ENCODE data around the gene ZNF276. TPM values are rescaled to one million over a fixed set of nuclear protein-coding genes. Genes with fewer than 3 reads are reported as not detected.
"Not testable (repeated sequence)": the region's sequence is repeated elsewhere in the genome, so short reads cannot be mapped to it uniquely, and the experiment has no call there.

ZNF276 gene
- total RNA-seq, 1 donor from 2014 or later, result 71.1 TPM

- intact Hi-C loops (cut with micrococcal nuclease), result no loop called here
Observed at GRCh38 chr16:89733792-89734191, 12.5 kb downstream of the ZNF276 start.

- intact Hi-C loops (cut with micrococcal nuclease), result no loop called here
Observed at GRCh38 chr16:89736554-89736953, 15.2 kb downstream of the ZNF276 start.

GRCh38 chr16:89737341-89738071 lies 16.2 kb downstream of the ZNF276 start:
- intact Hi-C loops (cut with micrococcal nuclease), result loop anchor here (1.0 kb wide), 3 partner anchors 14 to 37 kb away; no protein-coding TSS in a partner anchor

GRCh38 chr16:89738072-89738377 lies 16.7 kb downstream of the ZNF276 start:
- intact Hi-C loops (cut with micrococcal nuclease), result no loop called here

GRCh38 chr16:89738538-89739317 lies 17.4 kb downstream of the ZNF276 start:
- intact Hi-C loops (cut with micrococcal nuclease), result no loop called here

- intact Hi-C loops (cut with micrococcal nuclease), result no loop called here
Observed at GRCh38 chr16:89739383-89739782, 18.0 kb downstream of the ZNF276 start.

GRCh38 chr16:89741342-89742014 lies 20.1 kb downstream of the ZNF276 start:
- intact Hi-C loops (cut with micrococcal nuclease), result no loop called here

GRCh38 chr16:89742948-89743347 lies 21.6 kb downstream of the ZNF276 start:
- intact Hi-C loops (cut with micrococcal nuclease), result no loop called here

- intact Hi-C loops (cut with micrococcal nuclease), result no loop called here
Observed at GRCh38 chr16:89744813-89745212, 23.5 kb downstream of the ZNF276 start.

GRCh38 chr16:89746043-89746442 lies 24.7 kb downstream of the ZNF276 start:
- intact Hi-C loops (cut with micrococcal nuclease), result no loop called here

- intact Hi-C loops (cut with micrococcal nuclease), result no loop called here
Observed at GRCh38 chr16:89748076-89748475, 26.7 kb downstream of the ZNF276 start.

- intact Hi-C loops (cut with micrococcal nuclease), result no loop called here
Observed at GRCh38 chr16:89748921-89749320, 27.6 kb downstream of the ZNF276 start.

- intact Hi-C loops (cut with micrococcal nuclease), result no loop called here
Observed at GRCh38 chr16:89749637-89750036, 28.3 kb downstream of the ZNF276 start.

GRCh38 chr16:89759746-89760340 lies 38.5 kb downstream of the ZNF276 start:
- intact Hi-C loops (cut with micrococcal nuclease), result loop anchor here (5.0 kb wide), 1 partner anchor 102 kb away; no protein-coding TSS in a partner anchor

GRCh38 chr16:89761304-89761922 lies 40.1 kb downstream of the ZNF276 start:
- intact Hi-C loops (cut with micrococcal nuclease), result loop anchor here (1.0 to 5.0 kb wide), 2 partner anchors 38 to 101 kb away; no protein-coding TSS in a partner anchor

- intact Hi-C loops (cut with micrococcal nuclease), result loop anchor here (1.0 to 5.0 kb wide), 4 partner anchors 41 to 98 kb away; partner anchors contain the start of gene FANCA
Observed at GRCh38 chr16:89764711-89765201, 43.4 kb downstream of the ZNF276 start.

- intact Hi-C loops (cut with micrococcal nuclease), result loop anchor here (1.0 to 2.0 kb wide), 3 partner anchors 42 to 65 kb away; partner anchors contain the start of gene FANCA
Observed at GRCh38 chr16:89765292-89765830, 44.0 kb downstream of the ZNF276 start.

GRCh38 chr16:89770367-89770766 lies 49.0 kb downstream of the ZNF276 start:
- intact Hi-C loops (cut with micrococcal nuclease), result no loop called here

- intact Hi-C loops (cut with micrococcal nuclease), result no loop called here
Observed at GRCh38 chr16:89775223-89775622, 53.9 kb downstream of the ZNF276 start.

GRCh38 chr16:89778211-89778610 lies 56.9 kb downstream of the ZNF276 start:
- intact Hi-C loops (cut with micrococcal nuclease), result not testable (repeated sequence)

Data from T-helper 1 cell treated with Interleukin-12 subunit alpha and Interleukin-12 subunit beta and Interleukin-4 antibody, amounts not matched to agents 30 ng/mL and 1 ng/mL, for 36 hours (primary cell).